ENCODE results near the gene HNMT.
"Not testable (repeated sequence)": the region's sequence is repeated elsewhere in the genome, so short reads cannot be mapped to it uniquely, and the experiment has no call there.

The HNMT gene

GRCh38 chr2:137986268-137986667, 22.0 kb downstream of the HNMT start:
- POLR2A ChIA-PET, result no interaction called here
- CTCF ChIA-PET, result interaction anchor here (1.0 to 1.6 kb wide), 3 partner anchors 8 to 24 kb away, joined by 3 read pairs; partner anchors contain the start of gene HNMT
- TF ChIP-seq CTCF (IDR thresholded peaks at IDR 0.05; ENCODE audit: control extremely low read depth, extremely low read depth, low read depth, missing control alignments), result no peak
- DNase-seq (ENCODE audit: extremely low spot score), result no peak

- DNase-seq (ENCODE audit: extremely low spot score), result no peak
- CTCF ChIA-PET, result interaction anchor here (1.0 to 1.6 kb wide), 2 partner anchors 23 to 38 kb away, joined by 3 read pairs; partner anchors contain the start of gene HNMT
- POLR2A ChIA-PET, result no interaction called here
Measured at GRCh38 chr2:137987011-137987410, 22.7 kb downstream of the HNMT start.

GRCh38 chr2:137991078-137991477, 26.8 kb downstream of the HNMT start:
- CTCF ChIA-PET, result no interaction called here
- TF ChIP-seq CTCF (IDR thresholded peaks at IDR 0.05; ENCODE audit: control extremely low read depth, extremely low read depth, low read depth, missing control alignments), result no peak
- POLR2A ChIA-PET, result no interaction called here
- DNase-seq (ENCODE audit: extremely low spot score), result no peak

More at GRCh38 chr2:137987011-137987410, 22.7 kb downstream of the HNMT start:
- no peak for TF ChIP-seq CTCF (IDR thresholded peaks at IDR 0.05; ENCODE audit: control extremely low read depth, extremely low read depth, low read depth, missing control alignments)

GRCh38 chr2:137992039-137992646, 27.9 kb downstream of the HNMT start:
- CTCF ChIA-PET, result interaction anchor here (0.7 kb wide), 1 partner anchor 14 kb away, joined by 3 read pairs; no protein-coding TSS in a partner anchor
- POLR2A ChIA-PET, result no interaction called here
- DNase-seq (ENCODE audit: extremely low spot score), result no peak
- TF ChIP-seq CTCF (IDR thresholded peaks at IDR 0.05; ENCODE audit: control extremely low read depth, extremely low read depth, low read depth, missing control alignments), result no peak

GRCh38 chr2:137993715-137994476, 29.6 kb downstream of the HNMT start:
- DNase-seq (ENCODE audit: extremely low spot score); POLR2A ChIA-PET; CTCF ChIA-PET: not testable (repeated sequence)

- POLR2A ChIA-PET; DNase-seq (ENCODE audit: extremely low spot score): not testable (repeated sequence)
- CTCF ChIA-PET, result interaction anchor here (0.7 kb wide), 1 partner anchor 21 kb away, joined by 3 read pairs; no protein-coding TSS in a partner anchor
Measured at GRCh38 chr2:137995368-137995767, 31.1 kb downstream of the HNMT start.

- CTCF ChIA-PET; DNase-seq (ENCODE audit: extremely low spot score); POLR2A ChIA-PET: not testable (repeated sequence)
Measured at GRCh38 chr2:137996158-137996557, 31.9 kb downstream of the HNMT start.

- DNase-seq (ENCODE audit: extremely low spot score), result no peak
- POLR2A ChIA-PET, result no interaction called here
- no peak for TF ChIP-seq CTCF (IDR thresholded peaks at IDR 0.05; ENCODE audit: control extremely low read depth, extremely low read depth, low read depth, missing control alignments)
- CTCF ChIA-PET, result no interaction called here
Measured at GRCh38 chr2:137997733-137998132, 33.5 kb downstream of the HNMT start.

Measured in GM10248 (cell line).